CD4-positive, alpha-beta T cell treated with Interferon alpha-2 for 1 hour (primary cell): ENCODE measurements around the gene HSF4.
A peak's percentile ranks its signal among the peaks of the same experiment; 100 is the strongest.

Experiments used
- DNase-seq, 2 donors: peaks; one replicate each; pipeline ENCODE4 v3.0.0-alpha.2; 2020 to 2022

The HSF4 gene

GRCh38 chr16:67150047-67150832 lies 14.3 kb upstream of the HSF4 start:
- DNase-seq, result peak in 1 of 2 donors; percentile 55

- DNase-seq, result peak in 1 of 2 donors; percentile 42
These were observed 13.6 kb upstream of the HSF4 start, which contains the start of gene B3GNT9 for GRCh38 chr16:67150833-67151396. Gene B3GNT9, minus strand, starts transcription at chr16:67150998. Its CDS starts 513 bp downstream, at chr16:67150485.

GRCh38 chr16:67151431-67152097 lies 13.0 kb upstream of the HSF4 start:
- no peak for DNase-seq

- no peak for DNase-seq
These were observed 9.8 kb upstream of the HSF4 start for GRCh38 chr16:67154578-67155294.

GRCh38 chr16:67155295-67156142 lies 9.0 kb upstream of the HSF4 start:
- peak; percentile 71 to 86 for DNase-seq

GRCh38 chr16:67156143-67156844 lies 8.3 kb upstream of the HSF4 start:
- no peak for DNase-seq

- DNase-seq, result no peak
These were observed 7.3 kb upstream of the HSF4 start for GRCh38 chr16:67157106-67157748.

GRCh38 chr16:67157892-67158635 lies 6.5 kb upstream of the HSF4 start:
- DNase-seq, result peak; percentile 50 to 80

- DNase-seq, result peak; percentile 93 to 95
These were observed 5.6 kb upstream of the HSF4 start for GRCh38 chr16:67158637-67159600.

- no peak for DNase-seq
These were observed 2.9 kb upstream of the HSF4 start for GRCh38 chr16:67161595-67162058.

- DNase-seq, result no peak
These were observed 1.9 kb upstream of the HSF4 start for GRCh38 chr16:67162506-67163163.

GRCh38 chr16:67163164-67163998 lies 1.2 kb upstream of the HSF4 start:
- DNase-seq, result peak; percentile 22 to 68

GRCh38 chr16:67163999-67164558 lies 466 bp upstream of the HSF4 start:
- DNase-seq, result no peak

GRCh38 chr16:67165121-67166078 lies 855 bp downstream of the HSF4 start:
- no peak for DNase-seq

GRCh38 chr16:67166110-67166547 lies 1.6 kb downstream of the HSF4 start:
- no peak for DNase-seq
